ENCODE results near the gene KRTAP5-5. TPM values are rescaled to one million over a fixed set of nuclear protein-coding genes. Genes with fewer than 3 reads are reported as not detected.

Gene KRTAP5-5
- total RNA-seq, 1 experiment from 2014 or later, result not detected

DNA sequence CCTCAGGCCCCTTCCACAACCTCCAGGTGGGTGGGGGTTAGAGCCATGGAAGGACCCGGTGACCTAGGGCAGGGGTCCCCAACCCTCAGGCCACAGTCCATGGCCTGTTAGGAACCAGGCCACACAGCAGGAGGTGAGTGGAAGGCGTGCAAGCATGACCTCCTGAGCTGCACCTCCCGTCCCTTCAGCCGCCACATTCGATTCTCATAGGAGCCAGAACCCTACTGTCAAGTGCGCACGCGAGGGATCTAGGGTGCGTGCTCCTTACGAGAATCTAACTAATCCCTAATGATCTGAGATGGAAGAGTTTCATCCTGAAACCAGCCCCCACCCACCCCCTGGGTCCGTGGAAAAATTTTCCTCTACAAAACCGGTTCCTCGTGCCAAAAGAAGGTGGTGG, 4.0 kb upstream of the KRTAP5-5 start:
- DNase-seq, result no peak

More for the DNA sequence above, 4.0 kb upstream of the KRTAP5-5 start:
- Histone ChIP-seq H4K91ac (ENCODE audit: insufficient read length, low read depth, low read length) (no peak overlapping the region), H2BK120ac (ENCODE audit: low read depth, low read length, poor library complexity, severe bottlenecking) (no peak overlapping the region), H3K56ac (ENCODE audit: insufficient read length, low read depth, low read length) (no peak overlapping the region), H2BK12ac (ENCODE audit: insufficient read length, low read depth, low read length) (no peak overlapping the region), H3K4ac (ENCODE audit: low read depth, low read length) (no peak overlapping the region), H3K79me1 (ENCODE audit: insufficient read depth, low read depth, low read length, poor library complexity, severe bottlenecking) (no peaks in the 10 kb centered on the region), H2AK5ac (ENCODE audit: insufficient read length, low read length) (no peak overlapping the region), H2BK15ac (ENCODE audit: low read depth, low read length) (no peak overlapping the region), H3K27ac (ENCODE audit: insufficient read length, low read depth, low read length) (no peak overlapping the region), H3K27me3 (ENCODE audit: insufficient read depth, low read length) (no peaks in the 10 kb centered on the region; the same call in 1 of the 2 replicates), H3K23ac (ENCODE audit: insufficient read length, low read depth, low read length) (no peak overlapping the region), H3K18ac (ENCODE audit: insufficient read length, low read depth, low read length) (no peak overlapping the region), H3K4me1 (ENCODE audit: insufficient read depth, low read length) (no peaks in the 10 kb centered on the region), H3K23me2 (ENCODE audit: insufficient read length, low read depth, low read length, poor library complexity, severe bottlenecking) (no peaks in the 10 kb centered on the region), H2BK5ac (ENCODE audit: insufficient read length, low read length) (no peak overlapping the region), H3K9ac (ENCODE audit: extremely low read depth, insufficient read length, low read length) (no peak overlapping the region), H4K8ac (replicated peaks; ENCODE audit: insufficient read length, low read depth, low read length) (no peak overlapping the region), H4K20me1 (ENCODE audit: control insufficient read depth, insufficient read depth, insufficient read length) (no peaks in the 10 kb centered on the region), H3K79me2 (ENCODE audit: insufficient read depth, low read length) (no peaks in the 10 kb centered on the region), H3K4me2 (ENCODE audit: insufficient read depth, insufficient read length, low read length) (no peak overlapping the region), H2BK20ac (ENCODE audit: low read depth, low read length, poor library complexity, severe bottlenecking) (no peak overlapping the region), H2AFZ (ENCODE audit: low read length) (no peak overlapping the region), H4K5ac (ENCODE audit: insufficient read length, low read depth, low read length) (no peak overlapping the region), H3K14ac (ENCODE audit: insufficient read depth, low read length) (no peak overlapping the region), H3T11ph (ENCODE audit: low read length) (no peak overlapping the region), H3K9me3 (ENCODE audit: control insufficient read depth, low read depth, low read length) (no peaks in the 10 kb centered on the region)
- TF ChIP-seq, protein P1, sequence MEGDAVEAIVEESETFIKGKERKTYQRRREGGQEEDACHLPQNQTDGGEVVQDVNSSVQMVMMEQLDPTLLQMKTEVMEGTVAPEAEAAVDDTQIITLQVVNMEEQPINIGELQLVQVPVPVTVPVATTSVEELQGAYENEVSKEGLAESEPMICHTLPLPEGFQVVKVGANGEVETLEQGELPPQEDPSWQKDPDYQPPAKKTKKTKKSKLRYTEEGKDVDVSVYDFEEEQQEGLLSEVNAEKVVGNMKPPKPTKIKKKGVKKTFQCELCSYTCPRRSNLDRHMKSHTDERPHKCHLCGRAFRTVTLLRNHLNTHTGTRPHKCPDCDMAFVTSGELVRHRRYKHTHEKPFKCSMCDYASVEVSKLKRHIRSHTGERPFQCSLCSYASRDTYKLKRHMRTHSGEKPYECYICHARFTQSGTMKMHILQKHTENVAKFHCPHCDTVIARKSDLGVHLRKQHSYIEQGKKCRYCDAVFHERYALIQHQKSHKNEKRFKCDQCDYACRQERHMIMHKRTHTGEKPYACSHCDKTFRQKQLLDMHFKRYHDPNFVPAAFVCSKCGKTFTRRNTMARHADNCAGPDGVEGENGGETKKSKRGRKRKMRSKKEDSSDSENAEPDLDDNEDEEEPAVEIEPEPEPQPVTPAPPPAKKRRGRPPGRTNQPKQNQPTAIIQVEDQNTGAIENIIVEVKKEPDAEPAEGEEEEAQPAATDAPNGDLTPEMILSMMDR (conservative IDR thresholded peaks at IDR 0.05), result no peak
- no CpG with 5 or more reads among the region's 13 CpGs for WGBS (ENCODE audit: extremely low coverage, insufficient read length, low lambda C conversion rate)
- Mint-ChIP-seq H3K4me1 (peaks cover 3 to 11% of the 10 kb centered on the region in 2 experiments), H3K4me3 (no peak overlapping the region), H3K27ac (no peak overlapping the region), H3K27me3 (ENCODE audit: low read depth) (peaks cover 58% of the 10 kb centered on the region), H3K36me3 (ENCODE audit: insufficient read depth in 1 of 3, low read depth in 3 of 3) (no peaks in the 10 kb centered on the region), H3K9me3 (no peaks in the 10 kb centered on the region; a peak in 1 of 5 replicates)
